Epidermal melanocyte (primary cell): ENCODE data around the gene PPP1R1B.

Source experiments
- DNase-seq: peaks from one replicate; pipeline ENCODE4 v3.0.0; 2011; ENCODE audit warnings: low spot score; ENCODE audit not compliant: insufficient read length

PPP1R1B gene

GRCh38 chr17:39614545-39615157, 12.1 kb upstream of the PPP1R1B start:
- no peak for DNase-seq

GRCh38 chr17:39615434-39615833, 11.3 kb upstream of the PPP1R1B start:
- DNase-seq, result no peak

GRCh38 chr17:39617100-39617445, 9.7 kb upstream of the PPP1R1B start:
- DNase-seq, result no peak

GRCh38 chr17:39617446-39618245, 9.1 kb upstream of the PPP1R1B start:
- peak; percentile 86 for DNase-seq

GRCh38 chr17:39618246-39618913, 8.4 kb upstream of the PPP1R1B start:
- DNase-seq, result no peak

- DNase-seq, result no peak
These were observed 7.6 kb upstream of the PPP1R1B start for GRCh38 chr17:39618956-39619785.

- DNase-seq, result no peak
These were observed 7.0 kb upstream of the PPP1R1B start for GRCh38 chr17:39619786-39620101.

GRCh38 chr17:39621523-39622379, 5.0 kb upstream of the PPP1R1B start:
- DNase-seq, result peak; percentile 90

GRCh38 chr17:39622380-39623006, 4.3 kb upstream of the PPP1R1B start:
- DNase-seq, result no peak

- DNase-seq, result peak; percentile 90
These were observed 3.3 kb upstream of the PPP1R1B start for GRCh38 chr17:39623356-39623950.

GRCh38 chr17:39624313-39624712, 2.4 kb upstream of the PPP1R1B start:
- DNase-seq, result no peak

- DNase-seq, result no peak
These were observed 1.5 kb upstream of the PPP1R1B start for GRCh38 chr17:39625198-39625785.

- no peak for DNase-seq
These were observed 427 bp downstream of the PPP1R1B start for GRCh38 chr17:39627047-39627711.

GRCh38 chr17:39627712-39628516, 1.2 kb downstream of the PPP1R1B start:
- DNase-seq, result no peak

- no peak for DNase-seq
These were observed 2.1 kb downstream of the PPP1R1B start for GRCh38 chr17:39628655-39629493.

- no peak for DNase-seq
These were observed 2.7 kb downstream of the PPP1R1B start for GRCh38 chr17:39629494-39629880.

GRCh38 chr17:39629898-39630297, 3.1 kb downstream of the PPP1R1B start:
- DNase-seq, result no peak
